Activated naive CD4-positive, alpha-beta T cell treated with anti-CD3 and anti-CD28 coated beads, Interleukin-2, amount 50 U/mL, for 72 hours (primary cell): ENCODE results near the gene CD8B2. TPM values are rescaled to one million over a fixed set of nuclear protein-coding genes. Genes with fewer than 3 reads are reported as not detected.
"Not testable (repeated sequence)": the region's sequence is repeated elsewhere in the genome, so short reads cannot be mapped to it uniquely, and the experiment has no call there.

Experiments used
- ATAC-seq, 2 donors: fragments of 150-1000 bp; cut with Tn5 transposase; 2 replicates each; pipeline ENCODE4 v1.10.0; 2021; ENCODE audit warnings: mild to moderate bottlenecking in 2 of 2, moderate library complexity in 2 of 2
- DNase-seq, 2 donors: peaks; one replicate each; pipeline ENCODE4 v3.0.0; 2021 to 2022; ENCODE audit warnings: low spot score in 2 of 2
- H3K27ac Mint-ChIP-seq, 2 donors: one replicate each; pipeline ENCODE4 v1.8.0; 2022; ENCODE audit warnings: mild to moderate bottlenecking in 2 of 2, mixed read lengths in 2 of 2
- H3K36me3 Mint-ChIP-seq, 2 donors: one replicate each; pipeline ENCODE4 v1.8.0; 2022; ENCODE audit warnings: mixed read lengths in 2 of 2
- H3K9me3 Mint-ChIP-seq, 2 donors: one replicate each; pipeline ENCODE4 v1.8.0; 2022; ENCODE audit warnings: mixed read lengths in 2 of 2
- total RNA-seq, 2 donors: library from RNA; stranded (reverse); gene quantifications; one replicate each; pipeline ENCODE4 v1.2.3, GENCODE V29; 2022

The CD8B2 gene
- total RNA-seq, 2 donors from 2014 or later, result 0.76 TPM; not detected in 1

GRCh38 chr2:106562268-106563186 lies 75.4 kb downstream of the CD8B2 start:
- DNase-seq, result no peak
- Mint-ChIP-seq H3K9me3 (peaks cover 0 to 9% of the 10 kb centered on the region in 2 donors), H3K27ac (no peak overlapping the region), H3K36me3 (peaks cover 0 to 6% of the 10 kb centered on the region in 2 donors)
- no peak for ATAC-seq

GRCh38 chr2:106563195-106563594 lies 76.0 kb downstream of the CD8B2 start:
- H3K36me3 Mint-ChIP-seq, result peaks cover 0 to 7% of the 10 kb centered on the region in 2 donors
- peaks cover 0 to 9% of the 10 kb centered on the region in 2 donors for H3K9me3 Mint-ChIP-seq
- ATAC-seq, result no peak
- no peak overlapping the region for H3K27ac Mint-ChIP-seq
- no peak for DNase-seq

- H3K9me3 Mint-ChIP-seq, result peaks cover 0 to 9% of the 10 kb centered on the region in 2 donors
- DNase-seq (no peak), ATAC-seq (peak; percentile 73 to 86)
- H3K36me3 Mint-ChIP-seq, result peaks cover 0 to 7% of the 10 kb centered on the region in 2 donors
- peak overlapping the region in 1 of 2 donors; percentile 83 for H3K27ac Mint-ChIP-seq
Observed at GRCh38 chr2:106565599-106565998, 78.4 kb downstream of the CD8B2 start.

GRCh38 chr2:106566050-106566449 lies 78.9 kb downstream of the CD8B2 start:
- ATAC-seq (peak; percentile 93 to 99), DNase-seq (peak in 1 of 2 donors; percentile 42)
- H3K9me3 Mint-ChIP-seq, result peaks cover 0 to 9% of the 10 kb centered on the region in 2 donors
- peaks cover 0 to 7% of the 10 kb centered on the region in 2 donors for H3K36me3 Mint-ChIP-seq
- H3K27ac Mint-ChIP-seq, result peak overlapping the region in 1 of 2 donors; percentile 83

- not testable (repeated sequence) for ATAC-seq, H3K9me3 Mint-ChIP-seq, DNase-seq, H3K36me3 Mint-ChIP-seq
- peak overlapping the region in 1 of 2 donors; percentile 83 for H3K27ac Mint-ChIP-seq
Observed at GRCh38 chr2:106566484-106566883, 79.3 kb downstream of the CD8B2 start.

- Mint-ChIP-seq H3K9me3 (peaks cover 0 to 6% of the 10 kb centered on the region in 2 donors), H3K27ac (no peak overlapping the region), H3K36me3 (peaks cover 0 to 7% of the 10 kb centered on the region in 2 donors)
- DNase-seq (no peak), ATAC-seq (no peak)
Observed at GRCh38 chr2:106570316-106570715, 83.2 kb downstream of the CD8B2 start.

Other genes with a start within 250 kb of the CD8B2 start
- gene RGPD3, start 19.0 kb upstream of the CD8B2 start, total RNA-seq, result under 1 TPM in 1 of 2 donors, not detected in 1; 0.48 TPM